Osteocyte (in vitro differentiated cells): Measurements from ENCODE around the gene PXN. TPM values are rescaled to one million over a fixed set of nuclear protein-coding genes. Genes with fewer than 3 reads are reported as not detected.
"Not testable (repeated sequence)": the region's sequence is repeated elsewhere in the genome, so short reads cannot be mapped to it uniquely, and the experiment has no call there.

ENCODE experiments used
- DNase-seq: peaks from one replicate; pipeline ENCODE4 v3.0.0; 2021; ENCODE audit warnings: mixed read lengths; ENCODE audit not compliant: unreplicated experiment; ENCODE audit errors: extremely low spot score
- H3K27ac Mint-ChIP-seq: one replicate; pipeline ENCODE4 v1.8.0; 2021; ENCODE audit warnings: mild to moderate bottlenecking, mixed read lengths; ENCODE audit not compliant: unreplicated experiment
- H3K27me3 Mint-ChIP-seq: one replicate; pipeline ENCODE4 v1.8.0; 2021; ENCODE audit warnings: mixed read lengths; ENCODE audit not compliant: unreplicated experiment
- H3K36me3 Mint-ChIP-seq: one replicate; pipeline ENCODE4 v1.8.0; 2021; ENCODE audit warnings: mixed read lengths; ENCODE audit not compliant: unreplicated experiment
- H3K4me1 Mint-ChIP-seq: one replicate; pipeline ENCODE4 v1.8.0; 2021; ENCODE audit warnings: mixed read lengths; ENCODE audit not compliant: unreplicated experiment
- H3K4me3 Mint-ChIP-seq: one replicate; pipeline ENCODE4 v1.8.0; 2021; ENCODE audit warnings: mild to moderate bottlenecking, moderate library complexity, mixed read lengths; ENCODE audit not compliant: unreplicated experiment
- H3K9me3 Mint-ChIP-seq: one replicate; pipeline ENCODE4 v1.8.0; 2021; ENCODE audit warnings: mixed read lengths; ENCODE audit not compliant: unreplicated experiment
- total RNA-seq: library from RNA; stranded (reverse); gene quantifications from 2 replicates; pipeline ENCODE4 v1.2.1, GENCODE V29; 2021
- TF ChIP-seq, protein P1 (sequence below): fragments of 200-600 bp; sonication (generic); IDR thresholded peaks from 2 replicates; pipeline ENCODE4 v1.5.0; 2021; ENCODE audit warnings: antibody characterized with exemption, mild to moderate bottlenecking, moderate library complexity

Gene PXN
- total RNA-seq, 1 donor from 2014 or later: 79.9 TPM

DNA sequence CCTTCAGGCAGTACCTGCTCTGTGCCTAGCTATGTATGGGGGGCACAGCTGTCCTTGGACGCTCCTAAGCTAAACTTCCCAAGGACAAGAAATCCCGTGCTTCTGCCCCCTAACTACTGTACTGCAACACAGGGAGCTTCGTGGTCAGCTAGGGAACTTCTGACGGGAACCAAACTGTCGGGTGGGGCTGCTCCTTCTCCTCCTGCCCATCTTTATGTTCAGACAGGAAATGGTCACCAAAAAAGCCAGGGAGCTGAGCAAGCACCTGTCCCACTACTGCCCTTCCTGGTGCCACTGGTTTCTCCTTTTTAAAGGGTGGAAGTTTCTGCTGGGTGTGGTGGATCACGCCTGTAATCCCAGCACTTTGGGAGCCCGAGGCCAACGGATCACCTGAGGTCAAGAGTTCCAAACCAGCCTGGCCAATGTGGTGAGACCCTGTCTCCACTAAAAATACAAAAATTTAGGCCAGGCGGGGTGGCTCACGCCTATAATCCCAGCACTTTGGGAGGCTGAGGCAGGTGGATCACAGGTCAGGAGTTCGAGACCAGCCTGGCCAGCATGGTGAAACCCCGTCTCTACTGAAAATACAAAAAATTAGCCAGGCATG, 26.6 kb downstream of the PXN start:
- no peak for DNase-seq
- Mint-ChIP-seq H3K9me3 (no peaks in the 10 kb centered on the region), H3K4me1 (peaks cover 76% of the 10 kb centered on the region), H3K27me3 (no peaks in the 10 kb centered on the region), H3K4me3 (no peak overlapping the region), H3K27ac (peak overlapping the region; percentile 82), H3K36me3 (no peaks in the 10 kb centered on the region)
- TF ChIP-seq, protein P1, sequence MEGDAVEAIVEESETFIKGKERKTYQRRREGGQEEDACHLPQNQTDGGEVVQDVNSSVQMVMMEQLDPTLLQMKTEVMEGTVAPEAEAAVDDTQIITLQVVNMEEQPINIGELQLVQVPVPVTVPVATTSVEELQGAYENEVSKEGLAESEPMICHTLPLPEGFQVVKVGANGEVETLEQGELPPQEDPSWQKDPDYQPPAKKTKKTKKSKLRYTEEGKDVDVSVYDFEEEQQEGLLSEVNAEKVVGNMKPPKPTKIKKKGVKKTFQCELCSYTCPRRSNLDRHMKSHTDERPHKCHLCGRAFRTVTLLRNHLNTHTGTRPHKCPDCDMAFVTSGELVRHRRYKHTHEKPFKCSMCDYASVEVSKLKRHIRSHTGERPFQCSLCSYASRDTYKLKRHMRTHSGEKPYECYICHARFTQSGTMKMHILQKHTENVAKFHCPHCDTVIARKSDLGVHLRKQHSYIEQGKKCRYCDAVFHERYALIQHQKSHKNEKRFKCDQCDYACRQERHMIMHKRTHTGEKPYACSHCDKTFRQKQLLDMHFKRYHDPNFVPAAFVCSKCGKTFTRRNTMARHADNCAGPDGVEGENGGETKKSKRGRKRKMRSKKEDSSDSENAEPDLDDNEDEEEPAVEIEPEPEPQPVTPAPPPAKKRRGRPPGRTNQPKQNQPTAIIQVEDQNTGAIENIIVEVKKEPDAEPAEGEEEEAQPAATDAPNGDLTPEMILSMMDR: no peak

DNA sequence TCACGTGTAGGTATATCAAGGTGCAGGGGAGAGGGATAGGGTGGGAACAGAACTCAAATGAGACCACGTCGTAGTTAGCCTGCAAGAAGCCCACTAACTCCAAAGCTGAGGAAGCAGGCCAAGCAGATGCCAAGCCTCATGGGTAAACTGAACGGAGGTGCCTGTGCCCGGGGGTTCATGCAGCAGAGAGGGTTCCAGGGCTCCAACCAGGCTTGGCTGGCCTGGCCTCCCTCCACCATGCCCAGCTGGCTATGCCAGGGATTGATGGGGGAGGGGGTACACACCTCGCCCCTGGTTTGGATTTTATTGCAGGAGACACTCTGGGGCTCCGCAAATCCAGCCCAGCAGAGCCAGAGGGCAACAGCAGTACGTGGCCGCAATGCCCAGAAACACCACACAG, 27.3 kb downstream of the PXN start:
- Mint-ChIP-seq H3K27ac (peak overlapping the region; percentile 82), H3K9me3 (no peaks in the 10 kb centered on the region), H3K4me3 (no peak overlapping the region), H3K4me1 (peaks cover 75% of the 10 kb centered on the region), H3K27me3 (no peaks in the 10 kb centered on the region), H3K36me3 (no peaks in the 10 kb centered on the region)
- TF ChIP-seq, protein P1: no peak
- no peak for DNase-seq

DNA sequence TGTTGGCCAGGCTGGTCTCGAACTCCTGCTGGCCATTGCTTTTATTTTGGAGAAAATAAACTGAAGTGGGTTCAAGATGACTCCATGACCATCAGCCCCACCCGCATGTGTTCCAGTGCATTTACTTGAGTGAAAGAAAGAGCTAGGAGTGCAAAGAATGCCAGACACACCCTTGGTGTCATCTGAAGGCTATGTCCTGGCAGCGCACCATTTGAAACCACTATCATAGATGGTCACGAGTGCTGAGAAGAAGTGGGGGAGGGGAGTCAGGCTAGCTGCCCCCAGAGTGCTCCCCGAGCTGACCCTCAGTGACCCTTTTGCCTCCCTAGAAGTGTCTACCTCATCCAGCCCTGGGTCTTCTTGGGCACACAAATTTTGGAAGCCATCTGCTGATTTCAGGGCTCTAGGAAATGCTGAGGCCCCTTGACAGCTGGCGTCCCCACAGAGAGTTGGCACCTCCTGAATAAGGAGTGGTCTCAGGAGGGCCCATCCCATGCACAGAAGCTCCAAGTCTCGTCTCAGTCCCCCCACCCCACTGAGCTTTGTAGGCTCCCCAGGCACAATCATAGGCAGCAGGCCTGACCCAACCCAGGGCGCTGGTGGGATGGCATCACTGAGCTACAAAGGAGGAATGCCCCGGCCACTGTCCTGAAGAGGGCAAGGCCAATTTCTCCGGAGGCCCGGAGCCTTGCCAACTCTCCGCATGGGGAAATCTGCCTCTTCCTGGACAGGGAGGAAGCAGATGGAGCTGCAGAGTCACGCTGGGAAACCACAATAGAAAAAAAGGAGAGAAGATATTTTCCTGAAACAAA, 28.0 kb downstream of the PXN start:
- Mint-ChIP-seq H3K27me3 (no peaks in the 10 kb centered on the region), H3K4me3 (no peak overlapping the region), H3K27ac (peak overlapping the region; percentile 82), H3K4me1 (peaks cover 75% of the 10 kb centered on the region), H3K9me3 (no peaks in the 10 kb centered on the region), H3K36me3 (no peaks in the 10 kb centered on the region)
- TF ChIP-seq, protein P1: no peak
- no peak for DNase-seq

DNA sequence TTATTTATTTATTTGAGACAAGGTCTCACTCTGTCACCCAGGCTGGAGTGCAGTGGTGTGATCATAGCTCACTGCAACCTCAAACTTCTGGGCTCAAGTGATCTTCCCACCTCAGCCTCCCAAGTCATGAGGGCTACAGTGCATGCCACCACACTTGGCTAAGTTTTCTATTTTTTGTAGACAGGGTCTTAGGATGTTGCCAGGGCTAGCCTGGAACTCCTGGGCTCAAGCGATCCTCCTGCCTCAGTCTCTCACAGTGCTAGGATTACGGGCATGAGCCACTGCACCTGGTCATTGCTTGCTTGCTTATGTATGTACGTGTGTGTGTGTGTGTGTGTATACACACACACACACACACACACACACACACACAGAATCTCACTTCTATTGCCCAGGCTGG, 28.7 kb downstream of the PXN start:
- DNase-seq, H3K27me3 Mint-ChIP-seq, H3K36me3 Mint-ChIP-seq, H3K9me3 Mint-ChIP-seq, H3K4me3 Mint-ChIP-seq: not testable (repeated sequence)
- H3K27ac Mint-ChIP-seq: peak overlapping the region; percentile 82
- peaks cover 77% of the 10 kb centered on the region for H3K4me1 Mint-ChIP-seq

DNA sequence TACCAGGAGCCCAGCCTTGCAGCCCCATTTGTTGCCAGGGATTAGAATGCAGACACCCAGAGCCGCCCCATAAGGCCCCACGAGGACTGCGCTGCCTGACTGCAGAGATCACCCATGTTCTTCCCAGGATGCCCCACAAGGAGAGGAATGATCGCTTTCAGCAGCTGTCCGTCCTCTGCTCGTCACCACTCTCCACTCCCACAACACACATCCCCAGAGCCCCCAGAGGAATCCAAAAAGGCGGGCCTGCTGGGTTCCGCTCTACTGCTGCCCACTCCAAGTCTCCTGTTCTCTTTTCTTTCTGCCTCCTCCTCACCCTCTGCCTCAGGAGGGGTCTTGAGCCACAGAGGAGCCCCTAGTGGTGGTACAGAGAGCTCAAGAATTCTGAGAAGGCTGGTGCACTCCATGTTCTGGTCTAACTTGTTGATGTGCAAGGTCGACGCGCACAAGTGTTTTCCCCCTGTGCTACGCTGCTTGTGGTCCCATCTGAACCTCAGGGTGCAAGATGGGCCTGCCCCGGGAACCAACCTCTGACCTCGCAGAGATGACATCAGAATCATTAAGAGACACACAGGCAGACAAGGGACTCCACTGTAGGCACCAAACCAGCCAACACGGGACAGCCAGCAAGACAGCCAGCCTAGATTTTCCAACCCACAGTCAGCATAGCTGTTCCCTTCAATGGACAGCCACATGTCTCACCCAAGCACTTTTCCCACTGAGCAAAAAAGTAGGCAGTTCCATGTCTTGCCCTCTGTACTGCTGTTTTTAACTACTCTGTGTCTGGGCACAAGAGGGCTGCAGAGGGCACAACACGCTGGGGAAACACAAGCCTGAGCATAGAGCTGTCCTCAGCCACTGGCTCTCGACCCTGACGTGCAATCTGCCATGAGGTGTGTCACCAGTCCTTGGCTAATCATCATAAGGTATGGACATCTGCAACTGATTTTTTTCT, 29.9 kb downstream of the PXN start:
- no peak overlapping the region for H3K4me3 Mint-ChIP-seq
- H3K9me3 Mint-ChIP-seq: no peaks in the 10 kb centered on the region
- TF ChIP-seq, protein P1: peak; percentile 36
- H3K27ac Mint-ChIP-seq: peak overlapping the region; percentile 94
- H3K27me3 Mint-ChIP-seq: no peaks in the 10 kb centered on the region
- no peak for DNase-seq
- H3K4me1 Mint-ChIP-seq: peaks cover 79% of the 10 kb centered on the region
- no peaks in the 10 kb centered on the region for H3K36me3 Mint-ChIP-seq
